Measurements from ENCODE around the gene CAPN7. TPM values are rescaled to one million over a fixed set of nuclear protein-coding genes. Genes with fewer than 3 reads are reported as not detected.

The CAPN7 gene
- total RNA-seq, 1 donor from 2014 or later, result 16.1 TPM

GRCh38 chr3:15220056-15220455, 14.0 kb downstream of the CAPN7 start:
- TF ChIP-seq CTCF (conservative IDR thresholded peaks at IDR 0.05; ENCODE audit: low read depth, low read length), result no peak
- no peak overlapping the region for H3K4me3 ChIP-seq (ENCODE audit: low read depth, low read length)
- no peak for DNase-seq (ENCODE audit: low read depth)

- DNase-seq (ENCODE audit: low read depth), result no peak
- TF ChIP-seq CTCF (conservative IDR thresholded peaks at IDR 0.05; ENCODE audit: low read depth, low read length), result no peak
- no peak overlapping the region for H3K4me3 ChIP-seq (ENCODE audit: low read depth, low read length)
Observed at GRCh38 chr3:15220661-15221060, 14.6 kb downstream of the CAPN7 start.

GRCh38 chr3:15221574-15222217, 15.7 kb downstream of the CAPN7 start:
- TF ChIP-seq CTCF (conservative IDR thresholded peaks at IDR 0.05; ENCODE audit: low read depth, low read length), result no peak
- no peak for DNase-seq (ENCODE audit: low read depth)
- no peak overlapping the region for H3K4me3 ChIP-seq (ENCODE audit: low read depth, low read length)

- TF ChIP-seq CTCF (conservative IDR thresholded peaks at IDR 0.05; ENCODE audit: low read depth, low read length), result no peak
- no peak overlapping the region for H3K4me3 ChIP-seq (ENCODE audit: low read depth, low read length)
- DNase-seq (ENCODE audit: low read depth), result no peak
Observed at GRCh38 chr3:15223685-15224572, 17.9 kb downstream of the CAPN7 start.

- DNase-seq (ENCODE audit: low read depth), result no peak
- H3K4me3 ChIP-seq (ENCODE audit: low read depth, low read length), result no peak overlapping the region
- no peak for TF ChIP-seq CTCF (conservative IDR thresholded peaks at IDR 0.05; ENCODE audit: low read depth, low read length)
Observed at GRCh38 chr3:15228147-15228546, 22.1 kb downstream of the CAPN7 start.

GRCh38 chr3:15229262-15229661, 23.2 kb downstream of the CAPN7 start:
- TF ChIP-seq CTCF (conservative IDR thresholded peaks at IDR 0.05; ENCODE audit: low read depth, low read length), result no peak
- no peak overlapping the region for H3K4me3 ChIP-seq (ENCODE audit: low read depth, low read length)
- DNase-seq (ENCODE audit: low read depth), result no peak
